ENCODE measurements around the gene DCP2.

DCP2 gene

GRCh38 chr5:113040672-113041260, 64.2 kb downstream of the DCP2 start:
- Histone ChIP-seq H3K27me3 (ENCODE audit: control insufficient read depth in 5 of 5, insufficient read depth in 4 of 5, low read length in 5 of 5) (no peaks in the 10 kb centered on the region), H3K27ac (ENCODE audit: low read depth, low read length) (no peak overlapping the region), H3K9ac (ENCODE audit: low read length in 5 of 5) (no peak overlapping the region), H3K9me3 (ENCODE audit: control insufficient read depth in 5 of 5, low read length in 5 of 5) (no peaks in the 10 kb centered on the region), H3K4me3 (ENCODE audit: low read depth in 1 of 5, low read length in 5 of 5) (no peak overlapping the region), H3K36me3 (ENCODE audit: control insufficient read depth in 5 of 5, insufficient read depth in 5 of 5, low read length in 5 of 5) (peaks cover 4 to 45% (median 30%) of the 10 kb centered on the region in 5 donors), H3K4me1 (ENCODE audit: control insufficient read depth in 5 of 5, insufficient read depth in 5 of 5, low read length in 5 of 5) (peaks cover 0 to 9% (median 2%) of the 10 kb centered on the region in 5 donors)

DNA sequence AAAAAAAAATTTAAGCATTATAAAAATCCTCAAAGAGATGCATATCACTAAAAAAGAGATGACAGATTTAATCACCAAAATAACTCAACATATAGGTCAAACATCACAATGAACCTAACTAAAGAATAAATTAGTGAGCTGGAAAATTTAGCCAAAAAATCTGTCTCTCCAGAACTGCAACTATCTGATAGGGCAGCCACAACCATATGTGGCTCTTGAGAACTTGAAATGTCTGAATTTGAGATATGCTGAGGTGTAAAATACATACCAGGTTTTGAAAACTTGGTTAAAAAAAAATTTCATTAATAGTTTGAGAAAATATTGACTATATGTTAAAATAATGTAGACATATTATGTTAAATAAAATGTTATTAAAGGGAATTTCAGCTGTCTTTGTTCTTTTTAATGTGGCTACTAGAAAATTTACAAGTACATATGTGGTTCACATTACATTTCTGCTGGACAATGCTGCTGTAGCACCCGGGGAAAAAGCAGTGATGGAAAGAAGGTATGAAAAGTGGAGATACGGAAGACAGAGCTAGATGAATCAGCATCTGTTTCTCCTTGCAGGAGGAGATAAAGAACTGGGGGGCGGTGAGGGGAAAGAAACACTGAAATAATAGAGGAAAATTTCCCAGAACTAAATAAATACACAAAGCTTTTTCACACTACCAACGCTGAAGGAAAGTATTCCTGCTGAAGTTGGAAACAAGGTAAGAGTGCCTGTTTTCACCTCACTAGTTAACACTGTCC, 66.1 kb downstream of the DCP2 start:
- H3K4me1 ChIP-seq (ENCODE audit: control insufficient read depth in 5 of 5, insufficient read depth in 5 of 5, low read length in 5 of 5): peaks cover 0 to 16% (median 2%) of the 10 kb centered on the region in 5 donors
- H3K36me3 ChIP-seq (ENCODE audit: control insufficient read depth in 5 of 5, insufficient read depth in 5 of 5, low read length in 5 of 5): peaks cover 4 to 46% (median 33%) of the 10 kb centered on the region in 5 donors
- H3K27ac ChIP-seq (ENCODE audit: low read depth, low read length): no peak overlapping the region
- H3K9me3 ChIP-seq (ENCODE audit: control insufficient read depth in 5 of 5, low read length in 5 of 5): no peaks in the 10 kb centered on the region
- H3K27me3 ChIP-seq (ENCODE audit: control insufficient read depth in 5 of 5, insufficient read depth in 4 of 5, low read length in 5 of 5): no peaks in the 10 kb centered on the region
- no peak overlapping the region for H3K4me3 ChIP-seq (ENCODE audit: low read depth in 1 of 5, low read length in 5 of 5)
- no peak overlapping the region for H3K9ac ChIP-seq (ENCODE audit: low read length in 5 of 5)

DNA sequence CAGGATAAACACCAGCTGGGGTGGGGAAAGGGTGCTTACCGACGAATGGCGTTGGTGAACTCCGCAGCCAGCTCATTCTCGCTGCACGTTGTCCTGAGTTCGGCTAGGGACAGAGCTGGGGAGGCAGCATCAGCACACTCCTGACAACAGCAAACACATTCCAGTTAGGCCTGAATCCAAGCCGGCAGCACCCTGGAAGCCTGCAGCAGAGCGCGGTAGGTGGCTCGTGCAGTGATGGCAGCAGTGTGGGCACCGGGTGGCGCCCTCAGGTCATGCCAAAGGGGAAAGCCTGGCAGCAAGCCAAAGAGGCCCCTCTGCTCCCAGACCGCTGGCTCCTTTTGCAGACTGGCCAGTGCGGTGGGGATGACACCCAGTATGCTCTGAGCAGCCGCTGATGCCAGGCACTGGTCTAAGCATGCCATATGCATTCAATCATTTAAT, 66.9 kb downstream of the DCP2 start:
- H3K9ac ChIP-seq (ENCODE audit: low read length in 5 of 5): no peak overlapping the region

GRCh38 chr5:113044776-113045465, 68.3 kb downstream of the DCP2 start:
- peaks cover 4 to 56% (median 41%) of the 10 kb centered on the region in 5 donors for H3K36me3 ChIP-seq (ENCODE audit: control insufficient read depth in 5 of 5, insufficient read depth in 5 of 5, low read length in 5 of 5)
- no peak overlapping the region for H3K27ac ChIP-seq (ENCODE audit: low read depth, low read length)
- H3K27me3 ChIP-seq (ENCODE audit: control insufficient read depth in 5 of 5, insufficient read depth in 4 of 5, low read length in 5 of 5): no peaks in the 10 kb centered on the region

More for the DNA sequence above, 66.9 kb downstream of the DCP2 start:
- H3K4me1 ChIP-seq (ENCODE audit: control insufficient read depth in 5 of 5, insufficient read depth in 5 of 5, low read length in 5 of 5): peaks cover 0 to 16% (median 2%) of the 10 kb centered on the region in 5 donors
- H3K4me3 ChIP-seq (ENCODE audit: low read depth in 1 of 5, low read length in 5 of 5): no peak overlapping the region
- H3K36me3 ChIP-seq (ENCODE audit: control insufficient read depth in 5 of 5, insufficient read depth in 5 of 5, low read length in 5 of 5): peaks cover 4 to 52% (median 35%) of the 10 kb centered on the region in 5 donors
- H3K9me3 ChIP-seq (ENCODE audit: control insufficient read depth in 5 of 5, low read length in 5 of 5): no peaks in the 10 kb centered on the region
- no peaks in the 10 kb centered on the region for H3K27me3 ChIP-seq (ENCODE audit: control insufficient read depth in 5 of 5, insufficient read depth in 4 of 5, low read length in 5 of 5)
- H3K27ac ChIP-seq (ENCODE audit: low read depth, low read length): no peak overlapping the region

DNA sequence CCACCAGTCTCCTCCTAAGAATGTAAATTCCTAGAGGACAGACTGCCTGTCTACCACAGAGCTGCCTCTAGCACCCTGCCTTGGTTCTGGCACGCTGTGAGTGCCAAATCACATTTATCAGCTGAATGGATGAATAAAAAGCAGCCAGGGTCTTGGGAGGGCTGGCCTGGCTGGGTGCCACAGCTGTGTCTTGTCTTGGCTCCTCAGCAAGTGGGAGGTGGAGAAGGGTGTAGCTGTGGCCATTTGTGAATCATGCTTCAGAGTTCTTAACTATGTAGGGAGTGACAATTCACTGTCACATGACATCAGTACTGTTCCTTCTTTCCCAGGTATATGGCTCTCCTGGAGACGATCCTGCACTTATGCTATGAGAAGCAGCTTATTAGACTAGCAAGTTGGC, 70.6 kb downstream of the DCP2 start:
- Histone ChIP-seq H3K36me3 (ENCODE audit: control insufficient read depth in 5 of 5, insufficient read depth in 5 of 5, low read length in 5 of 5) (peaks cover 4 to 51% (median 39%) of the 10 kb centered on the region in 5 donors), H3K4me3 (ENCODE audit: low read depth in 1 of 5, low read length in 5 of 5) (no peak overlapping the region), H3K9me3 (ENCODE audit: control insufficient read depth in 5 of 5, low read length in 5 of 5) (no peaks in the 10 kb centered on the region), H3K4me1 (ENCODE audit: control insufficient read depth in 5 of 5, insufficient read depth in 5 of 5, low read length in 5 of 5) (peaks cover 4 to 37% (median 12%) of the 10 kb centered on the region in 5 donors), H3K27me3 (ENCODE audit: control insufficient read depth in 5 of 5, insufficient read depth in 4 of 5, low read length in 5 of 5) (no peaks in the 10 kb centered on the region), H3K27ac (ENCODE audit: low read depth, low read length) (no peak overlapping the region), H3K9ac (ENCODE audit: low read length in 5 of 5) (no peak overlapping the region)

More at GRCh38 chr5:113044776-113045465, 68.3 kb downstream of the DCP2 start:
- Histone ChIP-seq H3K4me1 (ENCODE audit: control insufficient read depth in 5 of 5, insufficient read depth in 5 of 5, low read length in 5 of 5) (peaks cover 0 to 18% (median 2%) of the 10 kb centered on the region in 5 donors), H3K9ac (ENCODE audit: low read length in 5 of 5) (no peak overlapping the region), H3K9me3 (ENCODE audit: control insufficient read depth in 5 of 5, low read length in 5 of 5) (no peaks in the 10 kb centered on the region), H3K4me3 (ENCODE audit: low read depth in 1 of 5, low read length in 5 of 5) (no peak overlapping the region)

- peak overlapping the region in 4 of 5 donors; percentile 11 to 38 (median 24) for H3K4me3 ChIP-seq (ENCODE audit: low read depth in 1 of 5, low read length in 5 of 5)
- no peak overlapping the region for H3K27ac ChIP-seq (ENCODE audit: low read depth, low read length)
- peaks cover 4 to 43% (median 12%) of the 10 kb centered on the region in 5 donors for H3K4me1 ChIP-seq (ENCODE audit: control insufficient read depth in 5 of 5, insufficient read depth in 5 of 5, low read length in 5 of 5)
- no peak overlapping the region for H3K9ac ChIP-seq (ENCODE audit: low read length in 5 of 5)
- H3K9me3 ChIP-seq (ENCODE audit: control insufficient read depth in 5 of 5, low read length in 5 of 5): no peaks in the 10 kb centered on the region
- H3K36me3 ChIP-seq (ENCODE audit: control insufficient read depth in 5 of 5, insufficient read depth in 5 of 5, low read length in 5 of 5): peaks cover under 1 to 52% (median 43%) of the 10 kb centered on the region in 5 donors
- no peaks in the 10 kb centered on the region for H3K27me3 ChIP-seq (ENCODE audit: control insufficient read depth in 5 of 5, insufficient read depth in 4 of 5, low read length in 5 of 5)
Observed at GRCh38 chr5:113047733-113048652, 71.4 kb downstream of the DCP2 start.

DNA sequence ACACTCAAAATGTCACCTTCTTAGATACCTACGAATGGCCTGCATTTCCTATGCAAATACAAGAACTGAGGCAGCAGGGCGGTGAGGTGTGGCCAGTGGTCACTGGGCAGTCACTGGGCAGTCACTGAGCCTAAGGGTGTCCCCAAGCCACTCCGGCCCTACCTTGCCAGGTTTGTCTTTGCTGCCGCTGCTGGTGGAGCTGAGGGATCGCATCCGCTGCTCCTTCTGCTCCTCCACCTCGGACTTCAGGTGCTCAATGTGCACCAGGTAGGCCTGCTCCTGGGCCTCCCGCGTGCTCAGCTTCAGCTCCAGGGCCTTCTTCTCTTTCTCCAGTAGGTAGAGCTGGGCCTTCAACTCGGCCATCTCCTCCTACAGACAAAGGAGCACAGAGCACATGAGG, 72.3 kb downstream of the DCP2 start:
- Histone ChIP-seq H3K9ac (ENCODE audit: low read length in 5 of 5) (no peak overlapping the region), H3K4me3 (ENCODE audit: low read depth in 1 of 5, low read length in 5 of 5) (no peak overlapping the region), H3K36me3 (ENCODE audit: control insufficient read depth in 5 of 5, insufficient read depth in 5 of 5, low read length in 5 of 5) (peaks cover 0 to 52% (median 45%) of the 10 kb centered on the region in 5 donors), H3K4me1 (ENCODE audit: control insufficient read depth in 5 of 5, insufficient read depth in 5 of 5, low read length in 5 of 5) (peaks cover 4 to 39% (median 12%) of the 10 kb centered on the region in 5 donors), H3K27ac (ENCODE audit: low read depth, low read length) (no peak overlapping the region), H3K9me3 (ENCODE audit: control insufficient read depth in 5 of 5, low read length in 5 of 5) (no peaks in the 10 kb centered on the region), H3K27me3 (ENCODE audit: control insufficient read depth in 5 of 5, insufficient read depth in 4 of 5, low read length in 5 of 5) (no peaks in the 10 kb centered on the region)

- H3K27me3 ChIP-seq (ENCODE audit: control insufficient read depth in 5 of 5, insufficient read depth in 4 of 5, low read length in 5 of 5): no peaks in the 10 kb centered on the region
- no peak overlapping the region for H3K4me3 ChIP-seq (ENCODE audit: low read depth in 1 of 5, low read length in 5 of 5)
- H3K36me3 ChIP-seq (ENCODE audit: control insufficient read depth in 5 of 5, insufficient read depth in 5 of 5, low read length in 5 of 5): peaks cover 0 to 59% (median 54%) of the 10 kb centered on the region in 5 donors
- peak overlapping the region in 1 of 5 donors; percentile 12 for H3K9ac ChIP-seq (ENCODE audit: low read length in 5 of 5)
- no peaks in the 10 kb centered on the region for H3K9me3 ChIP-seq (ENCODE audit: control insufficient read depth in 5 of 5, low read length in 5 of 5)
- peak overlapping the region; percentile 41 for H3K27ac ChIP-seq (ENCODE audit: low read depth, low read length)
- peaks cover 3 to 35% (median 10%) of the 10 kb centered on the region in 5 donors for H3K4me1 ChIP-seq (ENCODE audit: control insufficient read depth in 5 of 5, insufficient read depth in 5 of 5, low read length in 5 of 5)
Observed at GRCh38 chr5:113050721-113051382, 74.3 kb downstream of the DCP2 start.

Measured in subcutaneous abdominal adipose tissue (tissue), 5 donors.